NCI-H1092 treated with DMSO at 0.1 percent for 48 hours (cell line): ENCODE results near the gene PIK3R4.

ENCODE experiments used
- DNase-seq: peaks from one replicate; lab custom pipeline; 2025; lab: John Stamatoyannopoulos, UW

Gene PIK3R4

GRCh38 chr3:130746246-130747039, at the start of gene PIK3R4:
Gene PIK3R4, minus strand, starts transcription at chr3:130746829. Its CDS starts 1,611 bp downstream, at chr3:130745218.
- DNase-seq: peak; percentile 98

- DNase-seq: no peak
These were observed 48.8 kb upstream of the PIK3R4 start for GRCh38 chr3:130795396-130795795.

GRCh38 chr3:130792246-130792645, 45.6 kb upstream of the PIK3R4 start:
- DNase-seq: no peak

GRCh38 chr3:130789782-130790322, 43.2 kb upstream of the PIK3R4 start:
- no peak for DNase-seq

GRCh38 chr3:130787422-130788068, 40.9 kb upstream of the PIK3R4 start:
- DNase-seq: no peak

- no peak for DNase-seq
These were observed 39.7 kb upstream of the PIK3R4 start for GRCh38 chr3:130786306-130786705.

- peak; percentile 76 for DNase-seq
These were observed 37.0 kb upstream of the PIK3R4 start for GRCh38 chr3:130783629-130784028.

- DNase-seq: peak; percentile 27
These were observed 32.9 kb upstream of the PIK3R4 start for GRCh38 chr3:130779486-130779885.

GRCh38 chr3:130779031-130779430, 32.4 kb upstream of the PIK3R4 start:
- DNase-seq: peak; percentile 88

- DNase-seq: no peak
These were observed 26.7 kb upstream of the PIK3R4 start for GRCh38 chr3:130773366-130773765.

GRCh38 chr3:130772129-130772528, 25.5 kb upstream of the PIK3R4 start:
- DNase-seq: no peak

GRCh38 chr3:130770644-130771043, 24.0 kb upstream of the PIK3R4 start:
- no peak for DNase-seq

GRCh38 chr3:130761730-130762311, 15.2 kb upstream of the PIK3R4 start:
- DNase-seq: no peak

- DNase-seq: no peak
These were observed 14.3 kb upstream of the PIK3R4 start for GRCh38 chr3:130760922-130761321.

GRCh38 chr3:130759692-130760338, 13.2 kb upstream of the PIK3R4 start:
- DNase-seq: peak; percentile 71

GRCh38 chr3:130758624-130759369, 12.2 kb upstream of the PIK3R4 start:
- no peak for DNase-seq

- DNase-seq: no peak
These were observed 11.1 kb upstream of the PIK3R4 start for GRCh38 chr3:130757611-130758150.

- no peak for DNase-seq
These were observed 9.0 kb upstream of the PIK3R4 start for GRCh38 chr3:130755666-130756065.

- DNase-seq: no peak
These were observed 2.4 kb upstream of the PIK3R4 start for GRCh38 chr3:130748981-130749380.

- no peak for DNase-seq
These were observed 1.8 kb upstream of the PIK3R4 start for GRCh38 chr3:130748467-130748861.

- no peak for DNase-seq
These were observed 3.3 kb downstream of the PIK3R4 start for GRCh38 chr3:130743354-130743753.
